ENCODE measurements around the gene MTF1.

The MTF1 gene

GRCh38 chr1:37817481-37817880 is 41.9 kb downstream of the MTF1 start:
- no peak for DNase-seq (ENCODE audit: low read depth in 1 of 2, low spot score in 1 of 2)
- no peak for TF ChIP-seq REST (IDR thresholded peaks at IDR 0.05; ENCODE audit: insufficient replicate concordance, low read depth)
- TF ChIP-seq GABPA (IDR thresholded peaks at IDR 0.05; ENCODE audit: low read depth), result no peak
- no peak for TF ChIP-seq CTCF (IDR thresholded peaks at IDR 0.05; ENCODE audit: insufficient read depth, low read length)
- TF ChIP-seq SPI1 (IDR thresholded peaks at IDR 0.05; ENCODE audit: borderline replicate concordance, low read depth), result no peak
- no peak for TF ChIP-seq POLR2AphosphoS5 (IDR thresholded peaks at IDR 0.05; ENCODE audit: low read depth)
- Histone ChIP-seq H3K4me3 (replicated peaks; ENCODE audit: insufficient read depth, low read length) (no peak overlapping the region), H3K27me3 (ENCODE audit: insufficient read depth, poor library complexity, severe bottlenecking) (no peaks in the 10 kb centered on the region), H3K27ac (replicated peaks) (no peak overlapping the region)

GRCh38 chr1:37814252-37814651 is 45.1 kb downstream of the MTF1 start:
- no peak overlapping the region for H3K4me3 ChIP-seq (replicated peaks; ENCODE audit: insufficient read depth, low read length)
- H3K27ac ChIP-seq (replicated peaks), result no peak overlapping the region
- TF ChIP-seq POLR2AphosphoS5 (IDR thresholded peaks at IDR 0.05; ENCODE audit: low read depth) (no peak), REST (IDR thresholded peaks at IDR 0.05; ENCODE audit: insufficient replicate concordance, low read depth) (no peak), SPI1 (IDR thresholded peaks at IDR 0.05; ENCODE audit: borderline replicate concordance, low read depth) (no peak), CTCF (IDR thresholded peaks at IDR 0.05; ENCODE audit: insufficient read depth, low read length) (no peak), GABPA (IDR thresholded peaks at IDR 0.05; ENCODE audit: low read depth) (no peak)
- DNase-seq (ENCODE audit: low read depth in 1 of 2, low spot score in 1 of 2), result no peak
- H3K27me3 ChIP-seq (ENCODE audit: insufficient read depth, poor library complexity, severe bottlenecking), result no peaks in the 10 kb centered on the region

- H3K4me3 ChIP-seq (replicated peaks; ENCODE audit: insufficient read depth, low read length), result no peak overlapping the region
- H3K27me3 ChIP-seq (ENCODE audit: insufficient read depth, poor library complexity, severe bottlenecking), result no peaks in the 10 kb centered on the region
- H3K27ac ChIP-seq (replicated peaks), result no peak overlapping the region
- TF ChIP-seq SPI1 (IDR thresholded peaks at IDR 0.05; ENCODE audit: borderline replicate concordance, low read depth) (no peak), GABPA (IDR thresholded peaks at IDR 0.05; ENCODE audit: low read depth) (no peak), POLR2AphosphoS5 (IDR thresholded peaks at IDR 0.05; ENCODE audit: low read depth) (no peak), CTCF (IDR thresholded peaks at IDR 0.05; ENCODE audit: insufficient read depth, low read length) (no peak), REST (IDR thresholded peaks at IDR 0.05; ENCODE audit: insufficient replicate concordance, low read depth) (no peak)
- DNase-seq (ENCODE audit: low read depth in 1 of 2, low spot score in 1 of 2), result no peak
Observed at GRCh38 chr1:37813529-37814145, 45.8 kb downstream of the MTF1 start.
